ENCODE results near the gene KRTAP12-1. TPM values are rescaled to one million over a fixed set of nuclear protein-coding genes. Genes with fewer than 3 reads are reported as not detected.
A peak's percentile ranks its signal among the peaks of the same experiment; 100 is the strongest.

The KRTAP12-1 gene, protein sequence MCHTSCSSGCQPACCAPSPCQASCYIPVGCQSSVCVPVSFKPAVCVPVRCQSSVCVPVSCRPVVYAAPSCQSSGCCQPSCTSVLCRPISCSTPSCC
- total RNA-seq: not detected

DNA sequence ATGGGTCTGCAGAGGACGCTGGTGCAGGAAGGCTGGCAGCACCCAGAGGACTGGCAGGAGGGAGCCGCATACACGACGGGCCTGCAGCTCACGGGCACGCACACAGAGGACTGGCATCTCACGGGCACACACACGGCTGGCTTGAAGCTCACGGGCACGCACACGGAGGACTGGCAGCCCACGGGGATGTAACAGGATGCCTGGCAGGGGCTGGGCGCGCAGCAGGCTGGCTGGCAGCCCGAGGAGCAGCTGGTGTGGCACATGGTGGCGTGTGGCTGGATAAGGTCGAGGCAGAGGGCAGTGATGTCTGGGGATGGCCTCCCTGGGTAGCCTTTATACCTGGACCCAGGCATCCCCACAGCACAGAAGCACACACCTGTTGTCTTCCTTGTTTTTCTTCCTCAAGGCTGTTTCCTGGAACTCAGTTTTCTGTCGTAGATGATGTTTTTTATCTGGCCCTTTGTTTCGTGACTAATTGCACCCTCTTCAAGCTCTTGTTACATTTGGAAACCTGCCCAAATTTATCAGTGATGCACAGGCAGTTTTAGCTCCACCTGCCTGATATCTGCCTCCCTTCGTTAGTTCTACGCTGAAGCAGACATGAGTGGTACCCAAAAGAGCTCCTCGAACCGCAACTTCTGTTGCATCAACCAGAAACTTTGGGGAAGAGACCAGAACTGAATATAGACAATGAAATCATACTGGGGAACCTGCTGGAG lies at the start of gene KRTAP12-1:
TSS of gene KRTAP12-1 (minus strand) at position 303 of the 719 bp plus-strand sequence. CDS start at position 263, 40 bp downstream.
- peak; percentile 15 for DNase-seq

DNA sequence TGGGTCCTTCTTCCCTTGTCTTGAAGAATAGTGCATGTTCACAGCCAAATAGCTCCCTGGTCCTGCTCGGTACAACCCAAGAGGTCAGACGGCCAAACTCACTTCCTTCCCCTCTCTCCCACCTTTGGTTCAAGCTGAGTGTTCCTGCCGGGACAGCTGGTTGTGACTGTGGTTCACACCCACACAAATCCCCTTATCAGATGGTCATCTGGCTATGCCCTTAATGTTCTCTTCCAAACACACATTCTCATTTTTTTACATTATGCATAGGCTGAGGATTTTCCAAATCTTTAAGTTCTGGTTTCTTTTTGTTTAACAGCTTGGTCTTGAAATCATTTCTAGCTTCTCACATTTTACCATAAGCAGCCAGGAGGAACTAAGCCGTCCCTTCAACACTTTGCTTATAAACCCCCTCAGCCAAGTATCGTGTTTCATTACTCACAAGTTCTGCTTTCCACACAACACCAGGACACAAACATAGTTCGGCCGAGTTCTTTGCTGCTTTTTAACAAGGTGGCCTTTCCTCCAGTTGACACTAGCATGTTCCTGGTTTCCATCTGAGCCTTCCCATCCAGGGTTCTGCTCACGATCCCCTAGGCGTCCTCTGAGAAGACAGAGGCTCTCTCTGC lies 49.1 kb upstream of the KRTAP12-1 start:
- no peak for DNase-seq

GRCh38 chr21:44730028-44730395 lies 48.0 kb upstream of the KRTAP12-1 start:
- no peak for DNase-seq

- DNase-seq: no peak
Observed at GRCh38 chr21:44729336-44730027, 47.5 kb upstream of the KRTAP12-1 start.

DNA sequence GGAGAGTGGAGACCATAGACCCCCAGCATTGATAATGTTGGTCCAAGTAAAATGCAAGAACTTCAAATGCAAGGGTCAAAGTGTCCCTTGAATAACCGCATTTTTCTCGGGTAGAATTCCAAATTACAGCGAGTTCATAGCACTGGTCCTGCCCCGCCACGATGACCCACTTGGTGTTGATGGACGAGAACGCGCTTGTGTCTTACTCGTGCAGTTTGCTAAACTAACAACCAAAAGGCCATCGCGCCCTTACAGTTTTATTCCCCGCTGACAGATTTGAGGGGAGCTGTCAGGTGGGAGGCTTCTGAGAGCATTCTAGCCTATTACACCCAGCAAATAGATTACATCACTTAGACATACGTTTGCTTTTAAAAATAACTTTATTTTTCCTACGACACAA lies 46.8 kb upstream of the KRTAP12-1 start:
- no peak for DNase-seq

DNA sequence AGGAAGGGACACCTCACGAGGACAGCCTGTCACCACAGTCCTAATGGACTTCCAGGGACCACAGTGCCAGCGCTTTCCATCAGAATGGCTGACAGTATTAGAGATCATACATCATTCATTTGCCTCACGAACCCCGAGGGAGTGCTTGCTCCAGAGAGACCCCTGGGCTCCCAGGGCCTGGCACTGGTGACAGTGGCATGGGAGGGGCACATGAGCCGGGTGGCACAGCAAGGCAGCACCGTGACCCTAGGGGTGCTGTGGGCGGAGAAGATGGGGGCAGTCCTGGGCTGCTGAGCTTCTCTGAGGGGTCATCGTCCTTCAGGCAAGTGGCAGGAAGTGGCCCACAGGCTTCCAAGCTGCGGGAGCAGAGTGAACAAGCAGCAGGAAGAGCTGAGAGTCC lies 45.8 kb upstream of the KRTAP12-1 start:
- DNase-seq: no peak

DNA sequence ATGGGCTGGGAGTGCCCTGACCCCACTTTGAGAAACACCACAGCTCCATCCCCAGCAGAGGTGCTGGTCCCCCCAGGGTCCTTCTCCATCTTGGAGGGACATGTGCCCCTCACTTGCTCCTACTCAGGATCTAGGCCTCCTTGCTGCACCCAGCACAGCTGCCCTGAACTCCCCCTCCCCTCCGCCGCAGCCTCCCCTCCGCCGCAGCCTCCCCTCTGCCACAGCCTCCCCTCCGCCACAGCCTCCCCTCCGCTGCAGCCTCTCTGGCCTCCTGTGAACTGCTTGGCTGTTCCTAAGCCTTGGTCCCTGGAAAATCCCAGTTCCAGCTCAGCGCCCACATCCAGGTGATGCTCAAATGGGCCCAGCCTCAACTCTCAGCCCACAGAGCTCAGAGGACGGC lies 45.4 kb upstream of the KRTAP12-1 start:
- no peak for DNase-seq

DNA sequence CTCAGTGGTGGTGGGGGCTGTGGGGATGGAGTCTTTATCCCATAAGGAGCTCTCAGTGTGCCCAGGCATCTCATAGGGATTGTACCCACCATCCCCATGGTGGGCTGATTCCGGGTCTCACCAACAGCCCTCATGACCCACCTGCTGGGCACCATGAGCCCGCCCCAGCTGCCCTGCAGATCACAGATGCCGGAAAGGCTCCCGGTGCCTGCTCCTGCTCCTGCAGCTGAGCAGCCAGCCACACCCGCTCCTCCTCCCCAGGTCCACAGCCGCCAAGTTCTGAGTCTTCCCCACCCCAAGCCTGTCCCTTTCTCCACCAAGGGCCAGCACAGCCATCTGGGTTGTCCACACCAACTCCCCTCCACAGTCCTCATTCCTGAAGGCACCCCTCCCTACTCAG lies 44.9 kb upstream of the KRTAP12-1 start:
- DNase-seq: no peak

- no peak for DNase-seq
Observed at GRCh38 chr21:44724926-44725325, 43.0 kb upstream of the KRTAP12-1 start.

DNA sequence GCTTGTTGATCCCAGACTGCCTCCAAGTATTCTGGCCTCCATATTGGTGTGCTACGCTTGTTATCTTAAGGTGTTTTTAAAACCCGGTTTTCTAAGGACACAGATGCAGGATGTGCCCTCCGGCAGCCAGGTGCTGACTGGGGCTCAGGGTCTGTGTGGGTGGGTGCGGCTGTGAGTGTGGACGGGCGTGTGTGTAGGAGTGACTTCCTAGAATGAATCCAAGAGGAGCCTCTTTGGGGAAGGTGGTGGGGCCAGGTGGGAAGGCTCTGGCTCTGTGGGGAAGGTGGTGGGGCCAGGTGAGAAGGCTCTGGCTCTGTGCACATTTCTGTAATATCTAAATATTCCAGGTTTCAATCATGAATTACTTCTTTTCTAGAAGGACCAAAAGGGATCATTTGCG lies 42.2 kb upstream of the KRTAP12-1 start:
- DNase-seq: no peak

- no peak for DNase-seq
Observed at GRCh38 chr21:44723177-44724131, 41.5 kb upstream of the KRTAP12-1 start.

- no peak for DNase-seq
Observed at GRCh38 chr21:44722731-44723130, 40.8 kb upstream of the KRTAP12-1 start.

- no peak for DNase-seq
Observed at GRCh38 chr21:44720170-44720569, 38.2 kb upstream of the KRTAP12-1 start.

- DNase-seq: no peak
Observed at GRCh38 chr21:44718571-44718970, 36.6 kb upstream of the KRTAP12-1 start.

GRCh38 chr21:44718093-44718492 lies 36.1 kb upstream of the KRTAP12-1 start:
- no peak for DNase-seq

GRCh38 chr21:44716984-44717383 lies 35.0 kb upstream of the KRTAP12-1 start:
- no peak for DNase-seq

- DNase-seq: no peak
Observed at GRCh38 chr21:44714905-44715304, 32.9 kb upstream of the KRTAP12-1 start.

GRCh38 chr21:44713846-44714245 lies 31.9 kb upstream of the KRTAP12-1 start:
- DNase-seq: no peak

GRCh38 chr21:44713130-44713529 lies 31.2 kb upstream of the KRTAP12-1 start:
- DNase-seq: no peak

GRCh38 chr21:44712203-44713028 lies 30.5 kb upstream of the KRTAP12-1 start:
- no peak for DNase-seq

All from tongue (tissue), 2 donors.